ENCODE results near the gene FIP1L1.

DNA sequence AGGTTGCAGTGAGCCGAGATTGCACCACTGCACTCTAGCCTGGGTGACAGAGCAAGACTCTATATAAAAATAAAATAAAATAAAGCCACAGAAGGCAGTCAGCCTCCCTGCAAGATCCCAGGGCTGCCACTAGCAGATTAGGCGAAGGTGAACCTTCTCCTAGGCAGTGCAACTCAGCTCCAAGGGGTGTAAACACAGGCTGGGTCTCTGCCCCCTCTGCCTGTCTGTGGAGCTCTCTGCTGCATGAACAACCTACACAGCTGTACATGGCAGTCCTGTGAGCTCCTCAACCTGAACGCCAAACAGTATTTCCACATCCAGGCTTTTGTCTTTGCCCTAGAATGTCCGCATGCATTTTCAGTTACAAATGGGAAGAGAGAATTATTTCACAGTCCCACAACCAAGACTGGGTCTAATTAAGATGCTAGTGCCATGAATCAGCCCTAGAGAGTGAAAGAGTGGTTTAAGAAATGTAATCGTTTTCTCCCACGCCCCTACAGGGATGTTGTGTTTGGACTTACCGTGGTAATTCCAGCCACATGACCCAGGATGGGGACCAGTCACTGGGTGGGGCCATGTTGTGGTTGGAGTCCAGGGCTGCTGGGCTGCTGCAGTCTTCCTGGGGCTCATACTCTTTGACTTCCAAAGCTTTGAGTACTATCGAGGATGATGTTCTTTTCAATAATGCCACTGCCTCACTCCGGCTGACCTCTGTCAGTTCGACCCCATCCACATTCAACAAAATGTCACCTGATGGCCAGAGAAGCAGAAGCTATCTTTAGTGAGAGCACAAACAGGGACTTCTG lies 99.0 kb downstream of the FIP1L1 start:
- TF ChIP-seq GATA3 (IDR thresholded peaks at IDR 0.05; ENCODE audit: low read depth, low read length) (no peak), GATA2 (IDR thresholded peaks at IDR 0.05; ENCODE audit: low read depth, low read length) (no peak)

Data from SH-SY5Y (cell line).